ENCODE results near the gene PHACTR3.

PHACTR3 gene

GRCh38 chr20:59574308-59574707 lies 30.0 kb upstream of the PHACTR3 start:
- DNase-seq = no peak

- no peak for DNase-seq
These were observed 29.1 kb upstream of the PHACTR3 start for GRCh38 chr20:59575216-59575615.

- no peak for DNase-seq
These were observed 28.7 kb upstream of the PHACTR3 start for GRCh38 chr20:59575653-59576052.

- no peak for DNase-seq
These were observed 28.0 kb upstream of the PHACTR3 start for GRCh38 chr20:59576216-59576953.

GRCh38 chr20:59577037-59577808 lies 27.1 kb upstream of the PHACTR3 start:
- DNase-seq = no peak

GRCh38 chr20:59577809-59578435 lies 26.4 kb upstream of the PHACTR3 start:
- no peak for DNase-seq

- no peak for DNase-seq
These were observed 25.6 kb upstream of the PHACTR3 start for GRCh38 chr20:59578436-59579403.

- DNase-seq = no peak
These were observed 24.8 kb upstream of the PHACTR3 start for GRCh38 chr20:59579404-59580145.

GRCh38 chr20:59580146-59580946 lies 24.0 kb upstream of the PHACTR3 start:
- DNase-seq = no peak

GRCh38 chr20:59580991-59581401 lies 23.3 kb upstream of the PHACTR3 start:
- DNase-seq = no peak

- no peak for DNase-seq
These were observed 22.2 kb upstream of the PHACTR3 start for GRCh38 chr20:59581993-59582679.

- no peak for DNase-seq
These were observed 20.7 kb upstream of the PHACTR3 start for GRCh38 chr20:59583428-59584277.

- no peak for DNase-seq
These were observed 19.9 kb upstream of the PHACTR3 start for GRCh38 chr20:59584278-59584925.

GRCh38 chr20:59585714-59586409 lies 18.5 kb upstream of the PHACTR3 start:
- no peak for DNase-seq

GRCh38 chr20:59586613-59587012 lies 17.7 kb upstream of the PHACTR3 start:
- DNase-seq = no peak

GRCh38 chr20:59587570-59587969 lies 16.8 kb upstream of the PHACTR3 start:
- no peak for DNase-seq

- DNase-seq = no peak
These were observed 16.0 kb upstream of the PHACTR3 start for GRCh38 chr20:59588236-59588855.

Measured in inflammatory macrophage (primary cell).